ENCODE measurements around the gene CCER1.

CCER1 gene, protein sequence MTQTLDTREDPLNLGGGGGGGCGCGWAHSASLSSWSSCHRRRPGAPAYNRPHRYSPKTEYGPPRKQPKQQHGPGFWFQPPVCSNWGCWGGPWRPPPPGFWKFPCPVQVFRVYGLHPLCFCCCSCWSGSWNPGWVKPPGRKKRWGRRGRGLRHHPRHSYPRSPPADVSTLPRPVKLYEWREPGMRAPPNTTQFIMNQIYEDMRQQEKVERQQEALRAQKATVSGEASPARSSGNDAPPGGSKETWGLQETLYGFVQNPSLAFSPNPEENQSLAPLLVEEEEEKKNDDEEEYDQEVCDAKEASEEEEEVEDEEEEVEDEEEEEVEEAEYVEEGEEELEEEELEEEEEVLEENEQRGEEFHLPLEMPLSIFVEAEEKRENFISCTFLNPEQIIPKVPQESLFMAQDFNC

DNA sequence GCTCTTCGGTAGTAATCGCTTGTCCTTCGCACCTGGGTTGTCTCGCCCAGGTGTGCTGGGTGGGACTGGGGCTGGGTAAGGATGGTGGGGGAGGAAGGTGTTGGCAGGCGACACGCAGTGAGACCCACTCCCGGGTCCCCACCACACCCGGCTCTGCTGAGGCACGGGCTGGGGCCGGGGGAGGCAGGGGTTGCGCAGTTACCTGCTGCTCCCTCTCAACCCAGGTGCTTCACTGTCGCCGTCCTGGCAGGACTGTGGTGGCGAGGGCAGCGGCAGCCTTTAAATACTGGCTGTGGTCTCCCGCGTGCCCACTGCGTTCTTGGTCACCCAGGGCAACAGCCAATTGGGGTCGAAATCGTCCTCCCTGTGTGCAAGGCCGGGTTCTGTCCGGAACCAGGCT is at the start of gene CCER1:
Gene CCER1 (minus strand): TSS at position 256 of the 400 bp plus-strand sequence. CDS start 434 bp downstream, outside the sequence.
- no peak within 1 kb of the TSS for H3K27ac ChIP-seq (ENCODE audit: low read depth, low read length)
- no peaks in the 10 kb centered on the region for H3K36me3 ChIP-seq (ENCODE audit: control insufficient read depth, insufficient read depth, low read length)
- no peaks in the 10 kb centered on the region for H3K9me3 ChIP-seq (ENCODE audit: control insufficient read depth, insufficient read depth, low read length)
- H3K9ac ChIP-seq (ENCODE audit: low read depth, low read length) = no peak within 1 kb of the TSS
- H3K27me3 ChIP-seq (ENCODE audit: control insufficient read depth, insufficient read depth, low read length) = no peaks in the 10 kb centered on the region
- H3K4me1 ChIP-seq (ENCODE audit: control insufficient read depth, insufficient read depth, low read length) = no peaks in the 10 kb centered on the region
- H3K4me3 ChIP-seq (ENCODE audit: low read depth, low read length) = no peak within 1 kb of the TSS

- Histone ChIP-seq H3K27ac (ENCODE audit: low read depth, low read length) (no peak overlapping the region), H3K36me3 (ENCODE audit: control insufficient read depth, insufficient read depth, low read length) (no peaks in the 10 kb centered on the region), H3K4me3 (ENCODE audit: low read depth, low read length) (no peak overlapping the region), H3K9me3 (ENCODE audit: control insufficient read depth, insufficient read depth, low read length) (no peaks in the 10 kb centered on the region), H3K27me3 (ENCODE audit: control insufficient read depth, insufficient read depth, low read length) (no peaks in the 10 kb centered on the region), H3K9ac (ENCODE audit: low read depth, low read length) (no peak overlapping the region), H3K4me1 (ENCODE audit: control insufficient read depth, insufficient read depth, low read length) (no peaks in the 10 kb centered on the region)
Observed at GRCh38 chr12:91003737-91004136, 48.8 kb upstream of the CCER1 start.

- no peak overlapping the region for H3K9ac ChIP-seq (ENCODE audit: low read depth, low read length)
- no peak overlapping the region for H3K4me3 ChIP-seq (ENCODE audit: low read depth, low read length)
- no peaks in the 10 kb centered on the region for H3K4me1 ChIP-seq (ENCODE audit: control insufficient read depth, insufficient read depth, low read length)
- no peaks in the 10 kb centered on the region for H3K27me3 ChIP-seq (ENCODE audit: control insufficient read depth, insufficient read depth, low read length)
- no peaks in the 10 kb centered on the region for H3K36me3 ChIP-seq (ENCODE audit: control insufficient read depth, insufficient read depth, low read length)
- no peaks in the 10 kb centered on the region for H3K9me3 ChIP-seq (ENCODE audit: control insufficient read depth, insufficient read depth, low read length)
- H3K27ac ChIP-seq (ENCODE audit: low read depth, low read length) = no peak overlapping the region
Observed at GRCh38 chr12:91001306-91001705, 46.3 kb upstream of the CCER1 start.

GRCh38 chr12:90999966-91000365 is 45.0 kb upstream of the CCER1 start:
- Histone ChIP-seq H3K27me3 (ENCODE audit: control insufficient read depth, insufficient read depth, low read length) (no peaks in the 10 kb centered on the region), H3K9me3 (ENCODE audit: control insufficient read depth, insufficient read depth, low read length) (no peaks in the 10 kb centered on the region), H3K4me1 (ENCODE audit: control insufficient read depth, insufficient read depth, low read length) (no peaks in the 10 kb centered on the region), H3K9ac (ENCODE audit: low read depth, low read length) (no peak overlapping the region), H3K36me3 (ENCODE audit: control insufficient read depth, insufficient read depth, low read length) (no peaks in the 10 kb centered on the region), H3K4me3 (ENCODE audit: low read depth, low read length) (no peak overlapping the region), H3K27ac (ENCODE audit: low read depth, low read length) (no peak overlapping the region)

DNA sequence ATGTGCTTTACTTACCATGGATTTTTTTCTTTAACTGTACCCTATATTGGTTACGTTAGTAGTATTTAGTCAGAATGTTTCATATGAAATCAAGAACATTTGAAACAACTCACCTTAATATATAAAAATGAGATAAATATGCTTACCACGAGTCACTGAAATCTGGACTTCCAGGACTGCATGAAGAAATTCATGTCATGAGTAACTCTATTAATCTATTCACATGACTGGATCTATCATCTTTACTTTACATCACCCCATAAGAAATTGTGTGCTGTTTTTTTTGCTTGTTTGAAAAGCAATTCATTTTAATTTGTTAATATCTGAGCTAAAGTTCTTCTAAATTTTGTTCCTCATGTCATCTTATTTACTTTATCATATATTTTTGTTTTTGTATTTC is 44.6 kb upstream of the CCER1 start:
- Histone ChIP-seq H3K27me3 (ENCODE audit: control insufficient read depth, insufficient read depth, low read length) (no peaks in the 10 kb centered on the region), H3K36me3 (ENCODE audit: control insufficient read depth, insufficient read depth, low read length) (no peaks in the 10 kb centered on the region), H3K9me3 (ENCODE audit: control insufficient read depth, insufficient read depth, low read length) (no peaks in the 10 kb centered on the region), H3K9ac (ENCODE audit: low read depth, low read length) (no peak overlapping the region), H3K4me1 (ENCODE audit: control insufficient read depth, insufficient read depth, low read length) (no peaks in the 10 kb centered on the region), H3K27ac (ENCODE audit: low read depth, low read length) (no peak overlapping the region), H3K4me3 (ENCODE audit: low read depth, low read length) (no peak overlapping the region)

GRCh38 chr12:90995010-90995409 is 40.0 kb upstream of the CCER1 start:
- Histone ChIP-seq H3K9ac (ENCODE audit: low read depth, low read length) (no peak overlapping the region), H3K36me3 (ENCODE audit: control insufficient read depth, insufficient read depth, low read length) (no peaks in the 10 kb centered on the region), H3K27ac (ENCODE audit: low read depth, low read length) (no peak overlapping the region), H3K27me3 (ENCODE audit: control insufficient read depth, insufficient read depth, low read length) (no peaks in the 10 kb centered on the region), H3K4me3 (ENCODE audit: low read depth, low read length) (no peak overlapping the region), H3K9me3 (ENCODE audit: control insufficient read depth, insufficient read depth, low read length) (peaks cover 4% of the 10 kb centered on the region; the same call in 1 of the 2 replicates), H3K4me1 (ENCODE audit: control insufficient read depth, insufficient read depth, low read length) (no peaks in the 10 kb centered on the region)

GRCh38 chr12:90991952-90992465 is 37.0 kb upstream of the CCER1 start:
- Histone ChIP-seq H3K9ac (ENCODE audit: low read depth, low read length) (no peak overlapping the region), H3K27me3 (ENCODE audit: control insufficient read depth, insufficient read depth, low read length) (no peaks in the 10 kb centered on the region; the same call in 1 of the 2 replicates), H3K4me3 (ENCODE audit: low read depth, low read length) (no peak overlapping the region), H3K36me3 (ENCODE audit: control insufficient read depth, insufficient read depth, low read length) (no peaks in the 10 kb centered on the region), H3K9me3 (ENCODE audit: control insufficient read depth, insufficient read depth, low read length) (peaks cover 4% of the 10 kb centered on the region; the same call in 1 of the 2 replicates), H3K4me1 (ENCODE audit: control insufficient read depth, insufficient read depth, low read length) (no peaks in the 10 kb centered on the region), H3K27ac (ENCODE audit: low read depth, low read length) (no peak overlapping the region)

GRCh38 chr12:90990611-90991010 is 35.6 kb upstream of the CCER1 start:
- Histone ChIP-seq H3K27me3 (ENCODE audit: control insufficient read depth, insufficient read depth, low read length) (peaks cover 13% of the 10 kb centered on the region), H3K4me3 (ENCODE audit: low read depth, low read length) (no peak overlapping the region), H3K36me3 (ENCODE audit: control insufficient read depth, insufficient read depth, low read length) (no peaks in the 10 kb centered on the region), H3K9me3 (ENCODE audit: control insufficient read depth, insufficient read depth, low read length) (peaks cover 7% of the 10 kb centered on the region; the same call in 1 of the 2 replicates), H3K4me1 (ENCODE audit: control insufficient read depth, insufficient read depth, low read length) (no peaks in the 10 kb centered on the region), H3K27ac (ENCODE audit: low read depth, low read length) (no peak overlapping the region), H3K9ac (ENCODE audit: low read depth, low read length) (no peak overlapping the region)

DNA sequence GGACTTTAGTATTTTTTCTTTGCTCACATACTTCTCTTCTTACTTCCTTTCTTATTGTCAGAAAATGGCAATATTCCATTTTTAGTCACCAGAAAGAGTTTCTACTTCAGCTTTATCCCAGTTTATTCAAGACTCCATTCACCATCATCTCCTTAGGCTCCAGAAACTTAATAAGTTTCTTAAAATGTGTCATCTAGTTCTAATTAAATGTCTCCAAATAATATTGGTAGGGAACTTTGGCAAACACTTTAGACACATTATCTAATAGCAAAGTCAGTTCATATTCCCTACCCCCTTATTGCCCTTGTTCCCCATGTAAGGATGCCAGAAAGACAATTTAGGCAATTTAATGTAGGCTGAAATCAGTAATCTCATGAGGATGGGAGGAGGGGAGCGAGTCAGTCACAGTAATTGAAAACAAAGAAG is 34.7 kb upstream of the CCER1 start:
- Histone ChIP-seq H3K27ac (ENCODE audit: low read depth, low read length) (no peak overlapping the region), H3K36me3 (ENCODE audit: control insufficient read depth, insufficient read depth, low read length) (no peaks in the 10 kb centered on the region), H3K4me1 (ENCODE audit: control insufficient read depth, insufficient read depth, low read length) (peaks cover 3% of the 10 kb centered on the region; the same call in 1 of the 2 replicates), H3K9ac (ENCODE audit: low read depth, low read length) (no peak overlapping the region), H3K9me3 (ENCODE audit: control insufficient read depth, insufficient read depth, low read length) (peaks cover 7% of the 10 kb centered on the region; the same call in 1 of the 2 replicates), H3K27me3 (ENCODE audit: control insufficient read depth, insufficient read depth, low read length) (peaks cover 18% of the 10 kb centered on the region), H3K4me3 (ENCODE audit: low read depth, low read length) (no peak overlapping the region)

- Histone ChIP-seq H3K9me3 (ENCODE audit: control insufficient read depth, insufficient read depth, low read length) (peaks cover 7% of the 10 kb centered on the region; the same call in 1 of the 2 replicates), H3K9ac (ENCODE audit: low read depth, low read length) (no peak overlapping the region), H3K4me1 (ENCODE audit: control insufficient read depth, insufficient read depth, low read length) (peaks cover 18% of the 10 kb centered on the region), H3K36me3 (ENCODE audit: control insufficient read depth, insufficient read depth, low read length) (no peaks in the 10 kb centered on the region), H3K27ac (ENCODE audit: low read depth, low read length) (no peak overlapping the region), H3K27me3 (ENCODE audit: control insufficient read depth, insufficient read depth, low read length) (peaks cover 30% of the 10 kb centered on the region), H3K4me3 (ENCODE audit: low read depth, low read length) (no peak overlapping the region)
Observed at GRCh38 chr12:90987520-90987919, 32.5 kb upstream of the CCER1 start.

GRCh38 chr12:90987101-90987500 is 32.1 kb upstream of the CCER1 start:
- H3K4me3 ChIP-seq (ENCODE audit: low read depth, low read length) = no peak overlapping the region
- no peak overlapping the region for H3K27ac ChIP-seq (ENCODE audit: low read depth, low read length)
- peaks cover 34% of the 10 kb centered on the region for H3K27me3 ChIP-seq (ENCODE audit: control insufficient read depth, insufficient read depth, low read length)
- peaks cover 18% of the 10 kb centered on the region for H3K4me1 ChIP-seq (ENCODE audit: control insufficient read depth, insufficient read depth, low read length)
- H3K9ac ChIP-seq (ENCODE audit: low read depth, low read length) = no peak overlapping the region
- H3K9me3 ChIP-seq (ENCODE audit: control insufficient read depth, insufficient read depth, low read length) = peaks cover 7% of the 10 kb centered on the region; the same call in 1 of the 2 replicates
- H3K36me3 ChIP-seq (ENCODE audit: control insufficient read depth, insufficient read depth, low read length) = no peaks in the 10 kb centered on the region
